ENCODE measurements around the gene TSPAN11.

GRCh38 chr12:30959110-30959710, 32.7 kb downstream of the TSPAN11 start:
- TF ChIP-seq, protein P1, sequence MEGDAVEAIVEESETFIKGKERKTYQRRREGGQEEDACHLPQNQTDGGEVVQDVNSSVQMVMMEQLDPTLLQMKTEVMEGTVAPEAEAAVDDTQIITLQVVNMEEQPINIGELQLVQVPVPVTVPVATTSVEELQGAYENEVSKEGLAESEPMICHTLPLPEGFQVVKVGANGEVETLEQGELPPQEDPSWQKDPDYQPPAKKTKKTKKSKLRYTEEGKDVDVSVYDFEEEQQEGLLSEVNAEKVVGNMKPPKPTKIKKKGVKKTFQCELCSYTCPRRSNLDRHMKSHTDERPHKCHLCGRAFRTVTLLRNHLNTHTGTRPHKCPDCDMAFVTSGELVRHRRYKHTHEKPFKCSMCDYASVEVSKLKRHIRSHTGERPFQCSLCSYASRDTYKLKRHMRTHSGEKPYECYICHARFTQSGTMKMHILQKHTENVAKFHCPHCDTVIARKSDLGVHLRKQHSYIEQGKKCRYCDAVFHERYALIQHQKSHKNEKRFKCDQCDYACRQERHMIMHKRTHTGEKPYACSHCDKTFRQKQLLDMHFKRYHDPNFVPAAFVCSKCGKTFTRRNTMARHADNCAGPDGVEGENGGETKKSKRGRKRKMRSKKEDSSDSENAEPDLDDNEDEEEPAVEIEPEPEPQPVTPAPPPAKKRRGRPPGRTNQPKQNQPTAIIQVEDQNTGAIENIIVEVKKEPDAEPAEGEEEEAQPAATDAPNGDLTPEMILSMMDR (IDR thresholded peaks at IDR 0.05), result no peak
- no peak for TF ChIP-seq POLR2A (IDR thresholded peaks at IDR 0.05)

All from body of pancreas (tissue), 4 donors.